Measurements from ENCODE around the gene CIRBP. TPM values are rescaled to one million over a fixed set of nuclear protein-coding genes. Genes with fewer than 3 reads are reported as not detected.

Gene CIRBP
- total RNA-seq, 2 donors from 2014 or later, result 163 to 179 TPM

GRCh38 chr19:1271528-1272422 is 2.6 kb downstream of the CIRBP start:
- Histone ChIP-seq H3K27me3 (no peaks in the 10 kb centered on the region), H3K9me3 (no peaks in the 10 kb centered on the region), H3K4me1 (peaks cover 61% of the 10 kb centered on the region), H3K4me3 (no peak overlapping the region), H3K36me3 (peaks cover 10% of the 10 kb centered on the region), H3K9ac (ENCODE audit: low read depth in 2 of 2, low read length in 2 of 2) (peak overlapping the region in 1 of 2 donors; percentile 76), H3K27ac (no peak overlapping the region)
- TF ChIP-seq CTCF (IDR thresholded peaks at IDR 0.05), result no peak
- DNase-seq, result no peak
- intact Hi-C loops (cut with DNase I), result no loop called here

- no peak for DNase-seq
- peak overlapping the region; percentile 27 for H3K27ac ChIP-seq
- no peak for TF ChIP-seq CTCF (IDR thresholded peaks at IDR 0.05)
- H3K4me3 ChIP-seq, result peak overlapping the region; percentile 2
- peaks cover 10% of the 10 kb centered on the region for H3K36me3 ChIP-seq
- intact Hi-C loops (cut with DNase I), result no loop called here
- no peaks in the 10 kb centered on the region for H3K9me3 ChIP-seq
- peaks cover 57% of the 10 kb centered on the region for H3K4me1 ChIP-seq
- H3K27me3 ChIP-seq, result no peaks in the 10 kb centered on the region
- peak overlapping the region in 1 of 2 donors; percentile 76 for H3K9ac ChIP-seq (ENCODE audit: low read depth in 2 of 2, low read length in 2 of 2)
Observed at GRCh38 chr19:1272423-1273262, 3.5 kb downstream of the CIRBP start.

GRCh38 chr19:1273263-1274041 is 4.3 kb downstream of the CIRBP start:
- no peak for DNase-seq
- Histone ChIP-seq H3K4me1 (peaks cover 49% of the 10 kb centered on the region), H3K9me3 (no peaks in the 10 kb centered on the region), H3K4me3 (peak overlapping the region; percentile 2), H3K27me3 (no peaks in the 10 kb centered on the region), H3K9ac (ENCODE audit: low read depth in 2 of 2, low read length in 2 of 2) (peak overlapping the region in 1 of 2 donors; percentile 76), H3K36me3 (peaks cover 10% of the 10 kb centered on the region), H3K27ac (peak overlapping the region; percentile 27)
- intact Hi-C loops (cut with DNase I), result no loop called here
- no peak for TF ChIP-seq CTCF (IDR thresholded peaks at IDR 0.05)

- peak overlapping the region; percentile 55 to 98 for H3K9ac ChIP-seq (ENCODE audit: low read depth in 2 of 2, low read length in 2 of 2)
- peak overlapping the region; percentile 99 for H3K27ac ChIP-seq
- H3K36me3 ChIP-seq, result peaks cover 10% of the 10 kb centered on the region
- H3K27me3 ChIP-seq, result no peaks in the 10 kb centered on the region
- intact Hi-C loops (cut with DNase I), result no loop called here
- no peaks in the 10 kb centered on the region for H3K9me3 ChIP-seq
- peaks cover 45% of the 10 kb centered on the region for H3K4me1 ChIP-seq
- no peak for DNase-seq
- TF ChIP-seq CTCF (IDR thresholded peaks at IDR 0.05), result no peak
- H3K4me3 ChIP-seq, result peak overlapping the region; percentile 67
Observed at GRCh38 chr19:1274081-1274851, 5.1 kb downstream of the CIRBP start.

Measured in colonic mucosa (tissue), 4 donors.